Measurements from ENCODE around the gene LGSN. TPM values are rescaled to one million over a fixed set of nuclear protein-coding genes. Genes with fewer than 3 reads are reported as not detected.

LGSN gene
- total RNA-seq, 1 experiment from 2014 or later: 10.8 TPM

Other genes with a start within 250 kb of the LGSN start
- 0.32 TPM in 1 of 2 replicates, not detected in the other for gene FKBP1C, start 108.5 kb downstream of the LGSN start, total RNA-seq (2022)